GM12878 (cell line): ENCODE results near the gene ZNF777. TPM values are rescaled to one million over a fixed set of nuclear protein-coding genes. Genes with fewer than 3 reads are reported as not detected.

Source experiments
- polyA plus RNA-seq, 11 experiments: library from polyadenylated mRNA; depleted of rRNA in 4 of 11; unstranded in 6 of 11; stranded (reverse) in 5 of 11; fragments of >200 nt; fragmentation: Nextera tagmentation in 4 of 11; fragmentation: Illumina TruSeq in 1 of 11; extraction: Ambion mirVana in 4 of 11; extraction: Trizol in 1 of 11; gene quantifications; 1 replicate in 1 of 11; 2 replicates in 10 of 11; pipeline versions ENCODE4 v1.2.1 to v1.2.3, GENCODE V29; 2011 to 2016; ENCODE audit warnings: inconsistent platforms in 2 of 11, missing spikeins in 2 of 11, low read depth in 1 of 11
- total RNA-seq, 4 experiments: library from RNA; depleted of rRNA in 3 of 4; stranded (reverse); fragments of >200 nt in 3 of 4; fragmentation: Illumina TruSeq in 1 of 4; extraction: Trizol in 1 of 4; gene quantifications; 2 replicates each; pipeline versions ENCODE4 v1.2.1 to v1.2.3, GENCODE V29; 2013 to 2021
- TF ChIP-seq, protein P1 (sequence below): fragments of 450-650 bp; formaldehyde crosslinking; IDR thresholded peaks from 2 replicates; pipeline ENCODE4 v1.5.0; 2022; ENCODE audit warnings: mild to moderate bottlenecking, missing genetic modification characterization

The ZNF777 gene
- total and polyA plus RNA-seq, 10 of the 15 experiments (the other 5 are each of a cell fraction or from before 2014, with no cell fraction given) = 0.03 to 16.0 (median 3.7) TPM

DNA sequence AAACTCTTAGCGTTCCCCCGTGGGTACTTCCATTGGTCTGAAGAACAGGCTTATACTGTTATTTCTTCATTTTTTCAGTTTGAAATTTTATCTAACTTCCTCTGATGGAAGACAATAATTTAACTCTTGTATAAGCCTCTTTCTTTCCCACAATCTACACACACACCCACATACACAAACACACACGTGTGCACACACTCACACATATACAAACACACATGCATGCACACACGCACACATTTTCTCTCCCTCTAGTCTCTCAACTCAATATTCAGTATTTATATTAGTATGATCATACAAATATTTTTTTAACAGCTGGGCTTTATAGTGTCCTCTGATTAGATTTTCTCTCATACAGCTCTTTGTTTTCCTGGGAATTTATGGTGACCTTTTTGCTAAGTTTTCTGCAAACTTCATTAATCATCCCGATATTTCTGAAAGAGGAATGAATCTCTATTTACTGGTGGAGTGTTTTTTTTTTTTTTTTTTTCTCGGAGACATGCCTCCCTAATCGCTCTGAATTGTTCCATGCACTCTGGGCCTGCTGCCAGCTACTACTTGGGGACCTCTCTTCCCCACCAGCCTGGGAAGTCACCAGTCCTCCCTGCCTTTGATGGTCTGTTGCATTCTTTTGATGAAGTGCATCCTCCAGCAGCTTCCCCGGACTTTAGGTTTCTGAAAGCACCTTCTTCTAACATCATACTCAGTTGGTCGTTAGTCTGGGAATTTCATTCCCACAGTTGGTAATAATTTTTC is 75.5 kb downstream of the ZNF777 start (continued):
- TF ChIP-seq, protein P1, sequence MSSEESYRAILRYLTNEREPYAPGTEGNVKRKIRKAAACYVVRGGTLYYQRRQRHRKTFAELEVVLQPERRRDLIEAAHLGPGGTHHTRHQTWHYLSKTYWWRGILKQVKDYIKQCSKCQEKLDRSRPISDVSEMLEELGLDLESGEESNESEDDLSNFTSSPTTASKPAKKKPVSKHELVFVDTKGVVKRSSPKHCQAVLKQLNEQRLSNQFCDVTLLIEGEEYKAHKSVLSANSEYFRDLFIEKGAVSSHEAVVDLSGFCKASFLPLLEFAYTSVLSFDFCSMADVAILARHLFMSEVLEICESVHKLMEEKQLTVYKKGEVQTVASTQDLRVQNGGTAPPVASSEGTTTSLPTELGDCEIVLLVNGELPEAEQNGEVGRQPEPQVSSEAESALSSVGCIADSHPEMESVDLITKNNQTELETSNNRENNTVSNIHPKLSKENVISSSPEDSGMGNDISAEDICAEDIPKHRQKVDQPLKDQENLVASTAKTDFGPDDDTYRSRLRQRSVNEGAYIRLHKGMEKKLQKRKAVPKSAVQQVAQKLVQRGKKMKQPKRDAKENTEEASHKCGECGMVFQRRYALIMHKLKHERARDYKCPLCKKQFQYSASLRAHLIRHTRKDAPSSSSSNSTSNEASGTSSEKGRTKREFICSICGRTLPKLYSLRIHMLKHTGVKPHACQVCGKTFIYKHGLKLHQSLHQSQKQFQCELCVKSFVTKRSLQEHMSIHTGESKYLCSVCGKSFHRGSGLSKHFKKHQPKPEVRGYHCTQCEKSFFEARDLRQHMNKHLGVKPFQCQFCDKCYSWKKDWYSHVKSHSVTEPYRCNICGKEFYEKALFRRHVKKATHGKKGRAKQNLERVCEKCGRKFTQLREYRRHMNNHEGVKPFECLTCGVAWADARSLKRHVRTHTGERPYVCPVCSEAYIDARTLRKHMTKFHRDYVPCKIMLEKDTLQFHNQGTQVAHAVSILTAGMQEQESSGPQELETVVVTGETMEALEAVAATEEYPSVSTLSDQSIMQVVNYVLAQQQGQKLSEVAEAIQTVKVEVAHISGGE = no peak
- TF ChIP-seq, all 136 proteins: peak for 0

Other genes with a start within 250 kb of the ZNF777 start
- gene ZNF212, start 221.4 kb downstream of the ZNF777 start, total RNA-seq (2014; rRNA removed) = 4.6 and 5.6 TPM in 2 replicates
- gene ZNF212, start 221.4 kb downstream of the ZNF777 start, total RNA-seq (2014; rRNA removed; fragmentation: Illumina TruSeq; extraction: Trizol) = 4.4 TPM in 2 replicates
- gene ZNF212, start 221.4 kb downstream of the ZNF777 start, total RNA-seq (2021) = 9.4 and 11.6 TPM in 2 replicates
- gene ZNF212, start 221.4 kb downstream of the ZNF777 start, polyA plus RNA-seq (2011; rRNA removed) = 3.1 and 3.7 TPM in 2 replicates
- gene ZNF212, start 221.4 kb downstream of the ZNF777 start, polyA plus RNA-seq (2014; fragmentation: Illumina TruSeq; extraction: Trizol) = 3.3 and 5.7 TPM in 2 replicates
- gene ZNF212, start 221.4 kb downstream of the ZNF777 start, polyA plus RNA-seq (2014; fragmentation: Nextera tagmentation; extraction: Ambion mirVana) = 1 to 10 TPM; 1.2 to 2.1 TPM
- gene ZNF212, start 221.4 kb downstream of the ZNF777 start, polyA plus RNA-seq (2014; rRNA removed) = 5.1 and 6.1 TPM in 2 replicates
- 1 to 10 TPM; 8.7 to 9.6 TPM for gene ZNF212, start 221.4 kb downstream of the ZNF777 start, polyA plus RNA-seq (2016; fragmentation: Nextera tagmentation; extraction: Ambion mirVana)
- 9.9 and 10.5 TPM in 2 replicates for gene ZNF783, start 198.9 kb downstream of the ZNF777 start, total RNA-seq (2014; rRNA removed)
- gene ZNF783, start 198.9 kb downstream of the ZNF777 start, total RNA-seq (2014; rRNA removed; fragmentation: Illumina TruSeq; extraction: Trizol) = 5.6 and 6.1 TPM in 2 replicates
- 12.9 and 14.4 TPM in 2 replicates for gene ZNF783, start 198.9 kb downstream of the ZNF777 start, total RNA-seq (2021)
- gene ZNF783, start 198.9 kb downstream of the ZNF777 start, polyA plus RNA-seq (2011; rRNA removed) = 6.2 and 8.0 TPM in 2 replicates
- 6.5 and 7.0 TPM in 2 replicates for gene ZNF783, start 198.9 kb downstream of the ZNF777 start, polyA plus RNA-seq (2014; fragmentation: Illumina TruSeq; extraction: Trizol)
- gene ZNF783, start 198.9 kb downstream of the ZNF777 start, polyA plus RNA-seq (2014; fragmentation: Nextera tagmentation; extraction: Ambion mirVana) = 1 to 10 TPM; 2.0 to 2.8 TPM
- 11.1 and 11.8 TPM in 2 replicates for gene ZNF783, start 198.9 kb downstream of the ZNF777 start, polyA plus RNA-seq (2014; rRNA removed)
- gene ZNF783, start 198.9 kb downstream of the ZNF777 start, polyA plus RNA-seq (2016; fragmentation: Nextera tagmentation; extraction: Ambion mirVana) = 1 to 10 TPM; 5.7 TPM
- 12.0 and 15.2 TPM in 2 replicates for gene ZNF746, start 36.7 kb upstream of the ZNF777 start, total RNA-seq (2014; rRNA removed)
- 6.2 and 6.4 TPM in 2 replicates for gene ZNF746, start 36.7 kb upstream of the ZNF777 start, total RNA-seq (2014; rRNA removed; fragmentation: Illumina TruSeq; extraction: Trizol)
- gene ZNF746, start 36.7 kb upstream of the ZNF777 start, total RNA-seq (2021) = 17.3 and 19.0 TPM in 2 replicates
- gene ZNF746, start 36.7 kb upstream of the ZNF777 start, polyA plus RNA-seq (2011; rRNA removed) = 3.1 and 5.3 TPM in 2 replicates
- gene ZNF746, start 36.7 kb upstream of the ZNF777 start, polyA plus RNA-seq (2014; fragmentation: Illumina TruSeq; extraction: Trizol) = 3.9 and 6.2 TPM in 2 replicates
- gene ZNF746, start 36.7 kb upstream of the ZNF777 start, polyA plus RNA-seq (2014; fragmentation: Nextera tagmentation; extraction: Ambion mirVana) = 1 to 10 TPM; 1.2 to 1.3 TPM
- 10.4 and 13.0 TPM in 2 replicates for gene ZNF746, start 36.7 kb upstream of the ZNF777 start, polyA plus RNA-seq (2014; rRNA removed)
- 10 to 100 TPM in 1 of 2 experiments, 1 to 10 TPM in 1; 5.2 to 13.4 TPM for gene ZNF746, start 36.7 kb upstream of the ZNF777 start, polyA plus RNA-seq (2016; fragmentation: Nextera tagmentation; extraction: Ambion mirVana)